HCEC 1CT (cell line): ENCODE data around the gene MAGED1.
"Not testable (repeated sequence)": the region's sequence is repeated elsewhere in the genome, so short reads cannot be mapped to it uniquely, and the experiment has no call there.

Source experiments
- DNase-seq: peaks from one replicate; pipeline ENCODE4 v3.0.0-alpha.2; 2017

MAGED1 gene

DNA sequence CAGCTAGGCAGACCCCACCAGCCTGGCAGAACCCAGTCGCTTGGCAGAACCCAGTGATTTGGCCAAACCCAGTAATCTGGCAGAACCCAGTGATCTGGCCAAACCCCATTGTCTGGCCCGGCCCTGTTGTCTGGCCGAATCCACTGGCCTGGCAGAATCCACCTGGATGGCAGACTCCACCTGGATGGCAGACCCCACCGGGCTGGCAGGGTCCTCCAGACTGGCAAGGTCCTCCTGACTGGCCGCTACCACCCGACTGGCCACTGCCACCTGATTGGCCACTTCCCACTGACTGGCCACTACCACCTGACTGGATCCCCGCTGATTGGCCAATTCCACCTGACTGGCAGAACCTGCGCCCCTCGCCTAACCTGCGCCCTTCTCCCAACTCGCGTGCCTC, 3.2 kb downstream of the MAGED1 start:
- no peak for DNase-seq

- no peak for DNase-seq
Measured at GRCh38 chrX:51899741-51900140, 6.3 kb downstream of the MAGED1 start.

GRCh38 chrX:51902510-51903050, 9.2 kb downstream of the MAGED1 start:
- DNase-seq = no peak

GRCh38 chrX:51905152-51905551, 11.7 kb downstream of the MAGED1 start:
- not testable (repeated sequence) for DNase-seq

DNA sequence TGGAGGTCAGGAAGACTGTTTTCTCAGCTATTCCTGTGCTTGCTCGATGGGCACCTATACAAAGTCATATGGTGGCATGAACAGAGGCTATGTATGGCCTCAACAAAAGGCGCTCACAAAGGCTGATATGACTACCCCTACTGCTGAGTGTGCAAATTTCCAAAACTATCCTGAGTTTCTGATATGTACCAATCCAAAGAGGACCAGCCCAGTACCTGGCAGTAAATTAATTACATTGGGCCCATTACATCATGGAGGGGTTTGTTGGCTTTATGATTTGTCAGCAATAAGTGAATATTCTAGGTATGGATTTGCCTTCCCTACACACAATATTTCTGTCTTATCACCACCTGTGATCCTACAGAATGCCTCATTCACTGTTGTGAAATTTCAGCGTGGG, 12.3 kb downstream of the MAGED1 start:
- DNase-seq = no peak

DNA sequence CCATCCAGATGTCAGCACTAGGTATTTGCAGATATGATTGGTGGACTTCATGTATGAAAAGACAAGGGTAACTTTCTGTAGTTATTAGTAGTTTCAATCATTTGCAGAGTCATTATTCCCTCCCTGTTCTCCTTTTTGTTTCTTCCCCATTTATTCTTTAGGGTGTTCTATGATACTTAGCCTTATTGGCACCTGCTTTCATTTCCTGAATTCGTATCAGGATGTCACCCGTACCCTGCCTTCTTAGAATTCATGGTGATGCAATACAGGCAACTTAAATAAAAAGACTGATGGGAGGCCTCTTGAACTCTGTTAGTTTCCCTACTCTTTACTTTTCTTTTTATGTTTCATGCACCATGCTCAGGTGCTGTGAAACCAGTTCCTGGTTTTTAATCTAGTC, 24.2 kb downstream of the MAGED1 start:
- no peak for DNase-seq

DNA sequence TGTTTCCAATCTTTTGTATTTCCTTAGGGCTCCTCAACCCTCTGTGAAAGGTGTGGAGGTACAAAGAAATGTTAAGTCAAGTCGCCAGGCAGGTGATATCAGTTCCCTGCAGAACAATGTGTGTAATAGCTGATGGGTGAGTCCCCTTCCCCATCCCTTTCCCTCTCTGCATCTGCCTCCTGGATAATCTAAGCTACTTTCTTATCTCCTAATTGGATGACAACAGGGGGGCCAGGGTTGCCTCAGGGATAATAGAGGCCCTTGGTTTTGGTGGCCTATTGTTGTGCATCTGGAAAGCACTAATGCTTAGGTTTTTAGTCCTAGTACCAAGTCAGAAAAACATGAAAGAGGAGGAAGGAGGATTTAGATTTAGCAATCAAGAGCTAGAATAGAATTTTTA, 29.1 kb downstream of the MAGED1 start:
- no peak for DNase-seq

DNA sequence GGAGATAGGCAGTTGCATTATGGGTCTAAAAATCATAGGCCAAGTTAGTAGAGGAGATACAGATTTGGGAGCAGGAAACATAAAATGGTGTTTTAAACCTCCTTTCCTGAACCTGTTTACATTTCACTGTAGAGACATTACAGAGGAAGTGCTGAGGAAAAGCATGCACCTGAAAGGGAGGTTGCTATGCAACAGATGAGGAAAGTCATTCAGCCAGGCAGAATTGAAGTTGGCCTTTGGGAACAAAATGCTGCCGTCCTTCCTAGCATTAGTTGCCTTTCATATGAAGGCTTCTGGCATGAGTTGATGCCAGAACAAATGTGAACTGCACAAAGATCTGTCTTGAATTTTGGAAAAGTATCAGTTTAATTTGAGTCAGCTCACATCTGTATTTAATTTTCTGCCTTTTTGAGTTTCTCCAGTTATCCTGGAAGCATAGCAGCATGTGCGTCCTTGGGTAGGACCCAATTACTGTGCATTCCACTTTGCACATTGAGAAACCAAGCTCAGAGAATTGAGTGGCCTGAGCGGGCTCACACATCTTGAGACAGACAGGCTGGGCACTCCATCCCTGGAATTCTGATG, 38.2 kb downstream of the MAGED1 start:
- no peak for DNase-seq
